HUDEP-2 (cell line): Measurements from ENCODE around the gene OPCML.
A peak's percentile ranks its signal among the peaks of the same experiment; 100 is the strongest.

ENCODE experiments used
- DNase-seq, 76 experiments: peaks; one replicate each; lab custom pipeline; 2025; ENCODE audit not compliant: unreplicated experiment in 76 of 76; lab: John Stamatoyannopoulos, UW

Gene OPCML

GRCh38 chr11:132551016-132551415, 981.3 kb downstream of the OPCML start:
- no peak for DNase-seq

GRCh38 chr11:132549561-132549960, 982.7 kb downstream of the OPCML start:
- no peak for DNase-seq

- DNase-seq: no peak
Measured at GRCh38 chr11:132549001-132549400, 983.3 kb downstream of the OPCML start.

GRCh38 chr11:132544007-132544406, 988.3 kb downstream of the OPCML start:
- DNase-seq: no peak

- DNase-seq: no peak
Measured at GRCh38 chr11:132541794-132542193, 990.5 kb downstream of the OPCML start.

- no peak for DNase-seq
Measured at GRCh38 chr11:132540581-132540980, 991.7 kb downstream of the OPCML start.

GRCh38 chr11:132539590-132540368, 992.5 kb downstream of the OPCML start:
- DNase-seq: no peak

- DNase-seq: no peak
Measured at GRCh38 chr11:132538642-132539041, 993.7 kb downstream of the OPCML start.

- DNase-seq: no peak
Measured at GRCh38 chr11:132535830-132536229, 996.5 kb downstream of the OPCML start.

GRCh38 chr11:132531921-132532320, 1000.4 kb downstream of the OPCML start:
- DNase-seq: no peak

- no peak for DNase-seq
Measured at GRCh38 chr11:132528181-132528580, 1004.1 kb downstream of the OPCML start.

GRCh38 chr11:132523929-132524328, 1008.4 kb downstream of the OPCML start:
- DNase-seq: no peak

- no peak for DNase-seq
Measured at GRCh38 chr11:132520199-132520598, 1012.1 kb downstream of the OPCML start.

GRCh38 chr11:132519241-132519815, 1013.0 kb downstream of the OPCML start:
- no peak for DNase-seq

GRCh38 chr11:132504501-132505041, 1027.7 kb downstream of the OPCML start:
- DNase-seq: no peak

- DNase-seq: no peak
Measured at GRCh38 chr11:132501356-132501755, 1030.9 kb downstream of the OPCML start.

GRCh38 chr11:132499661-132500060, 1032.6 kb downstream of the OPCML start:
- no peak for DNase-seq

- peak in 11 of 76 experiments; percentile 0 to 32 (median 2) for DNase-seq
Measured at GRCh38 chr11:132496341-132496740, 1036.0 kb downstream of the OPCML start.

- DNase-seq: no peak
Measured at GRCh38 chr11:132493801-132494200, 1038.5 kb downstream of the OPCML start.

GRCh38 chr11:132490978-132491377, 1041.3 kb downstream of the OPCML start:
- no peak for DNase-seq

- DNase-seq: no peak
Measured at GRCh38 chr11:132486060-132486459, 1046.2 kb downstream of the OPCML start.

GRCh38 chr11:132475026-132475425, 1057.3 kb downstream of the OPCML start:
- no peak for DNase-seq
